Activated CD4-positive, CD25-positive, alpha-beta regulatory T cell treated with anti-CD3 and anti-CD28 coated beads, Interleukin-2, amount 50 U/mL, for 24 hours (primary cell): ENCODE results near the gene ZBTB20.

Experiments
- ATAC-seq, 2 donors: fragments of 150-1000 bp; cut with Tn5 transposase; one replicate each; pipeline ENCODE4 v1.10.0; 2021; ENCODE audit warnings: mild to moderate bottlenecking in 1 of 2, moderate library complexity in 1 of 2

Gene ZBTB20

GRCh38 chr3:114622001-114622400 lies 525.1 kb downstream of the ZBTB20 start:
- no peak for ATAC-seq

- ATAC-seq: no peak
These were observed 527.3 kb downstream of the ZBTB20 start for GRCh38 chr3:114619771-114620170.

DNA sequence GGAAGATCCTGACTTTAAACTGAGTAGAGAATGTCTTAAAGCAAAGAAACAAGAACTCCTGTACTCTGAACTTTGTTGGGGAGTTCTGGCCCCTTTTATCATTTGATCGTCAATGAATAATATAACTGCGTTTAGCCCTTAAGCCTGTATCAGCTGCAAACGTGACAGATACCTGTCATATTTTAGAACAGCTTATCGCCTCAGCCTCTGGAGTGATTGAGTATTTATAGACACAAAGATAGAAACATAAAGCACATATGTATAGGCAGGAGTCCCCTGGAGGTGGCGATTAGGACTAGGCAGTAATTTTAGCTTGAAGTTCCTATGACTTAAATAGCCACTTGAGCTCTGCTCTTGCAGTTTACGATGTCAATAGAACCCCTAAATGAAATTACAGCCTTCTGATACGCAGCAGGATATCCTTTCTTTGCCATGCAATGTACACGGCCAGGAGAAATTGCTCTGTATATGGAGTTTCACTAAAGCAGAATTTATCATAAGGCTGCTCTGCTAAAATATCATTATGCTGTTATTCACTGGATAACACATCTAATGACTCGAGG lies 531.5 kb downstream of the ZBTB20 start:
- no peak for ATAC-seq

DNA sequence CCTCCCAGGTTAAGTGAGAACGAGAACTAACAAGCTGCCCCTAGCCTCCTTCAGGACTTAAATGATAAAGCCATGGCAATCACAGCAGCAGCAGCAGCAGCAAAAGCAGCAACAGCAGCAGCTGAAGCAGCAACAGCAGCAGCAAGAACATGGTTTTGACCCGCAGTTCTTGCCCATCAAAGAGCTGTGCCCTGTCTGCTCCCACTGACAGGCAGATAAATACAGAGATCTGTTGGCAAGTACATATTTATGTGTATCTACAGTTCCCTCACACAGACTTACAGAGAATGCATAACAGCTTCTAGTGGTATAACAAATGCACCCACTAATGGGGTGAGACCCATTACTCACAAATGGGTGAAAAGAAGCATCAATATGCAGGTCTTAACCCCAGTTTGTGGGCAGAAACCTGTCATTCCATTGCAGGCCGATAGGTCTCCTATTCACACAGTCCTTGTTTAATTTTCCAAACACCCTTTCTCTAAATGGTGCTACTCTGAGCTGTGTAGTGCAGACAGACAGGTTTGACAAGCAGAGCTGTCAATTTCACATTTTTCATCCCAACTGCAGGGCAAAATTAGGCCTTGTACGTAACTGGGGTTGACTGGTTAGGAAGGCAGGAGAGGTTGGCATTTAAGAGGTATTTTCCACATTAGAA lies 537.0 kb downstream of the ZBTB20 start:
- no peak for ATAC-seq

GRCh38 chr3:114608293-114608692 lies 538.8 kb downstream of the ZBTB20 start:
- ATAC-seq: no peak

- ATAC-seq: no peak
These were observed 540.8 kb downstream of the ZBTB20 start for GRCh38 chr3:114606336-114606735.

GRCh38 chr3:114600571-114600970 lies 546.5 kb downstream of the ZBTB20 start:
- ATAC-seq: no peak

- ATAC-seq: no peak
These were observed 549.2 kb downstream of the ZBTB20 start for GRCh38 chr3:114597871-114598270.

DNA sequence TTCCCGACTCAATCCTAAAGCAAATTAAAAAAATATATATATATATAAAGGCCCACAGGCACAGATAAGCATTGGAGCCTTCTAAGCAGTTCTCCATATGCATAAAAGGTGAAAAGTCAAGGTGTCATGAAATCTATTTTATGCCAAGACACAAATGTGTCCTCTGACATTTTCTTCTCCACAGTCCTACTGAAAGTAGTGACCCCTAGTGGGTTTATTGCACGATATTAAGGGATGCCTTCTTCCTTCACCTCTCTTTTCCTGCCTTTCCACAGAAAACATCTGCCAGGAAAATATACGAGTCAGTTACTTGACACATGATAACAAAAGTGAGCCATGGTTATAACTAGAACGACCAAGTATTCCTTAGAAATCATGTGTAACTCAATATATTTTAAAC lies 550.1 kb downstream of the ZBTB20 start:
- ATAC-seq: no peak

- no peak for ATAC-seq
These were observed 550.9 kb downstream of the ZBTB20 start for GRCh38 chr3:114596147-114596546.

DNA sequence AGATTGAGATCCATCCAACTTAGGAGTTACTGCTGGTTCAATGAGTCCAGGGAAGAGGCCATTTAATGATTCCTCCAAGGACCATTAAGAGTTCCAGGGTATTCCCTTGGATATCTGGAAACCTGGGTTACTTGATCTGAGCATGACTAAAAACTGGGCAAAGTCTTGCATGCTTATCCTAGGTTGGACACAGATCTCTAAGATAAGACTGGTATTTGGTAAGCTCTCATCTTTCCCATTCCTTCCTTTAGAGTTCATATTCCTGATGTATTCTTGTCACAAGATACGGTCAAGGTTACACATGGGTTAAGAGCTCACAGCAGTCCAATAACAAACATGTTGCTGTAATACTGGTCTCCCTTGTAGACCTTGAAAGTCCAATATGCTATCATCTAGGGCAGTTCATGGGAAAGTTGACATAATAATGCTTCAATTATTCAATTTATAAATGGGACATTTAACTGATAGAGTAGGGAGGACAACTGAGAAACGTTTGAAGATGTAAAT lies 551.5 kb downstream of the ZBTB20 start:
- no peak for ATAC-seq

DNA sequence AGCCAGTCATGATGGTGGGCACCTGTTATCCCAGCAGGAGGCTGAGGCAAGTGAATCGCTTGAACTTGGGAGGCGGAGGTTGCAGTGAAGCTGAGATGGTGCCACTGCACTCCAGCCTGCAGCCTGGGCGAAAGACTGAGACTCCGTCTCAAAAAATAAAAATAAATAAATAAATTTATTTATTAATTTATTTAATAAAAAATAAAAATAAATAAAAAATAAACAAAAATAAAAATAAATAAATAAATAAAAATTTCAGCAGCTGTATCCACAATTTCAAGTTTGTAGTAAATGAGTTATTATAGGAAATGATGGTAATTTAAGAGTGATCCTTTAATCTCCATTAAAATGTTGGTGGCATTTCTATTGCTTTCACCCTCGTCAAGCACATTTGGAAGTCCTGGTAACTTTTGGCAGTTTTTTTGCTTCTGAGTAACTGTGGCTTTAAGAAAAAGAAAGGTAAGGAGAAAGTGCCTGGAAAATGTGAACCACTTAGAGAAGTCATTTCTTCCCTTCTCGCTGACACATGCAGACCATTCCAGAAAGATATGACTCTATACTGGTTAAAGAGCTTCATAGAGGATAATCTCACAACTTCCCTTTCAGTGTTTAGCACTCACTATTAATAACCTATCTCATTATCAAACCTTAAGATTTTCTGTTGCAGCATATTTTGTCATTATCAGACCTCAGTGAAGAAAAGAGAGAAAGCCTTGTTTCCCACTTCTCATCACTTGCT lies 556.6 kb downstream of the ZBTB20 start:
- peak in 1 of 2 donors; percentile 53 for ATAC-seq

DNA sequence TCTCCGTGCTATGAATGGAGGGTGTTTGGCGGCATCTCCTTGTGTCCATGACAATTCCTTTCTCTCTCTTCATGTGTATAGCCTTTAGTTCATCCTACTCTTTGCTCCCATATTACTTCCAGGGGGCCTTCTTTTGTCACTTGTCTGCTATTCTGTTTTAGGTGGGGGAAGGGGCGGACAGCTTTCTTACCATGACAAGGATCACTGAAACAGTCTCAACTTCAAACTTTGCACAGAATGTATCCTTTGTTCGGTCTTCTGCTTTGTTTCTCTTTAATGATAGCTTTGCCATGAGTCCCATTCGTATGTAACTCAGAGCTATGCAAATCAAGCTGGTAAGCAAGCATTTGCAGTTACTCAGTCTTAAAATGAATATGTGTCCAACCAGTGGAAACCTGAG lies 559.1 kb downstream of the ZBTB20 start:
- no peak for ATAC-seq

GRCh38 chr3:114586119-114586518 lies 561.0 kb downstream of the ZBTB20 start:
- ATAC-seq: no peak

DNA sequence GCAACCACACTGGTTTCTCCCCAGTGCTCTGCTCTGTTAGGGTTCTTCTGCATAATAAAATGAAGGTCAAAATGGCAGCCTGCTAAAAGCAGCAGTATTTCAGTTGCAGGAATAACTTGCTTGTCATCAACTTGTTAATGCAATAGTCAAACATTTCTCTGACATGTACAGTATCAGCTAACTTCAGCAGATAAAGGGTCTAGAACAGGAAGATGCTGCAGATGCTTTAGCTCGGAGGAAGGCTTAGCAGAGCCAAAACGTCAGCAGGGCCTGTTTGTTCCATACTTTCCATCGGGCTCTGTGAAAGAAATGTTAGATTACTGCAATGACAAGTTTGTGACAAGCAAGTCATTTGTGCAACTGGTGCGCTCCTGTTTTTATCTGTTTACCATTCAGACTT lies 561.4 kb downstream of the ZBTB20 start:
- no peak for ATAC-seq

DNA sequence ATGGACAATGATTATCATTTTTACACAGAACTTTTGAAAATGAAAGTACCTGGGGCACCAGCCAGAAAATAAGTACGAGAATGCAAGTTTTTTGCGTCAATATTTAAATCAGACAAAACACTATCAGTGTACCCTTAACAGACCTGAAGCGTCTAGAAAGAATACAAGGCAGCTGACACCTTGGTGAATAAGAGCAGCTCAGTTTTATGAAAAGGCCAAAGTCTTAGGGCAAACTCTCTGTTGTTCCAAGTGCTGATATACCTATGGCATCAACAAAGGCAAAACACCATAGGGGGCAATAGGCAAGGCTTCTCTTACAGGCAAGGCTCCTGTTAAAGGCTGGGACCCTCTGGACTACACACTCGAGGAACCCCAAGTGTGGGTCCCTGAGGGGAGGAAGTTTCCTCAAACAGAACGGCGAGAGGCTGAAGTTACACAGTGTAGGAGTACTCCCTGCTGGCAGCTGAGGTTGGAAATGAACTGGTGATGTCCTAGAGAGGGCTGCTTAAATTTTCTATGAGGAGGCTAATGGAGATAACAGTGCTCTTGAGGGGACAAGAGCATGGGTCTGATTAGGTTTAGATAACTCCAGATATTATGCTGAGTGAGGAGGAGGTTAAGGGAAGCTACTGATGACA lies 562.2 kb downstream of the ZBTB20 start:
- no peak for ATAC-seq

DNA sequence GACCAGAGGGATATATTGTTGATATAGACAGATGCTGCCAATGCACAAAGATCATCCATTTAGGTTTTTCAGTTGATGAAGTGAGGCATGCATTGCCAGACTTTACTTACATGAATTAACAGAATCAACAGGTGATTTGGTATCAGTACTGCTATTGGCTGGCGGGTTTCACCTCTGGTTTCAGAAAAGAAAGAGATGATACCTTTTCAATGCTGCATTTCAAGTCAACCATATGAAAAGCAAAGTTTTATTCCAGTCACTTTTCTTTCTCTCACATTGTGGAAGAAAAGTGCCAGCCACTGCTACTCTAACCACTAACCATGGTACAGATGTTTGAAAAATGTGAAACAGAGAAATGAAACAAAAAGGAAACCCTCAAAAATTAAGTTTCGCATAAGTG lies 564.2 kb downstream of the ZBTB20 start:
- ATAC-seq: peak; percentile 49 to 61

DNA sequence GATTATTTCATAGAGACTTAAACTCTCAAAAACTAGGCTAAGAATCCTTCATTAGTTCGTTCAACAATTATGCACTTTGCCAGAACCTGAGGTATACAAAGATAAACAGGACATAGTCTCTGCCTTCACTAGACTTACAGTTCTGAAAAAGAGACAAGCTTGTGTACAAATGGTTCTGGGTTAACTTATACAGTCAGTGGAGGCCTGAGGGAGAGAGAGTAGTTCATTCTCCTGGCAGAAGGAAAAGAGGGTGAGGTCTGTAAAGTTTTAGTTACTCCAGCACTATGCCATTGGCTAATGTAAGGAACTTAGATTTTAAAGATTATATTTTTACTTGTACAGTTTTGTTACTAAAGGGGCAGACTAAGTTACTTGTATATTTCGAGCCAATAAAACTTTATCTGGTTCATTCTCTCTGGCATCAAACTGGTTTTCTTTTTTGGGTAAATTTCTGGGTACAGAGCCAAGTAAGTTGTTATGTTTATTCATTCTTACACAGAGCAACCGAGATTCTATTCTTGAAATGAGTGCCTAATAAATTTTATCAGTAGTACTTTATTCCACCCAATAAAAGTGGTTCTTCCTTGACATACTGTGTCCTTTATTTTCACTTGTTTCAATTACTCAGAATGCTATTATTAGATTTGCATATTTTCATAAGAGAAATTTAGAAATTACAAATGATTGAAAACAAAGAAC lies 574.6 kb downstream of the ZBTB20 start:
- ATAC-seq: no peak

GRCh38 chr3:114571363-114571762 lies 575.7 kb downstream of the ZBTB20 start:
- ATAC-seq: no peak

GRCh38 chr3:114569186-114569585 lies 577.9 kb downstream of the ZBTB20 start:
- ATAC-seq: no peak

DNA sequence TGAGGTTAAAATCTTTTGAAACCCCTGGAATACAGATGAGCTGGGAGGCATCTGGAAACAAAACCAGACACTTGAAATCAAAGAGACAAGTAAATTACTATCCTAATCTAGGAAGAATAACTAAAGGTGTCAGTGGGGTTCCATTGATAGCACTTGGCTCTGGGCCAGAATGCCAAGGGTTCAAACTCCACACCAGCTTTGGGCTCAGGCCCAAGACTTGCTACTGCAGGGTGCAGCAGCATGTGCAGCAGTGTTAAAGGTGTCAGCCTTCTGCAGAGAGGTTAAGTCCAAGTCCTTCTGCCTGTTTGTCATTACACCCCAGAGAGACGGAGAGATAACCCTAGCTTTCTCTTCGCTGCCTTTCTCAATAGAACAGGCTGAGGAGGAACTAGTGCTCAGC lies 579.3 kb downstream of the ZBTB20 start:
- no peak for ATAC-seq

DNA sequence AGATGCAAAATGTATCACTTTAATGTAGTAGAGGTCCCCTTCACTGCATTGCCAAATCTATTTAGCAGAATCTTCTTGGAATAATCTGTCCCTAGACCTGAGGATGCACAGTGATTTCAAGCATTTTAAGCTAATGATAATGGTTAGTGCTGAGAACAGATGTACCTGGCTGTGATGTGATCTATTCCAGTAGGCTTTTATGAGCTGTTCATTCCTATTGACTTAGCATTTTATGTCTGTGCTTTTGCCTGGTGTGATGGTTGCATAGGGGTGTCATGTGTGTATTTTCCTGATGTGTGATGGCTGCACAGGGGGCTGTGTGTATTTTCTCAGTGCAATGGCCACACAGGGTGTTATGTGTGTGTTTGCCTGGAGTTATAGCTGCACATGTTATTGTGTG lies 580.3 kb downstream of the ZBTB20 start:
- no peak for ATAC-seq
